ENCODE measurements around the gene TP53TG3.
"Not testable (repeated sequence)": the region's sequence is repeated elsewhere in the genome, so short reads cannot be mapped to it uniquely, and the experiment has no call there.

The TP53TG3 gene, protein sequence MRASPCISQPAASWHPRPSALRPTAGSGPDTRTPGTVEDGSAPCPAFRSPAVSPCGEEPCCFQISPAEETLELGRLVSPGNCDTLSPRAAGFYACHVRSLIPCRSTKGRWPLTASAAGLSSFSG

GRCh38 chr16:32676065-32676464, at the start of gene TP53TG3:
TSS of gene TP53TG3 (minus strand) at chr16:32676165. CDS start at chr16:32676097, 68 bp downstream.
- intact Hi-C loops (cut with DNase I), result not testable (repeated sequence)

GRCh38 chr16:32650876-32651275, 25.1 kb downstream of the TP53TG3 start:
- intact Hi-C loops (cut with DNase I), result not testable (repeated sequence)
- DNase-seq, result peak in 2 of 10 donors; percentile 51 to 83

More at GRCh38 chr16:32676065-32676464, at the start of gene TP53TG3:
- DNase-seq, result not testable (repeated sequence)

- DNase-seq; intact Hi-C loops (cut with DNase I): not testable (repeated sequence)
These were observed 28.4 kb downstream of the TP53TG3 start for GRCh38 chr16:32647562-32647961.

- DNase-seq; intact Hi-C loops (cut with DNase I): not testable (repeated sequence)
These were observed 29.2 kb downstream of the TP53TG3 start for GRCh38 chr16:32646780-32647179.

DNA sequence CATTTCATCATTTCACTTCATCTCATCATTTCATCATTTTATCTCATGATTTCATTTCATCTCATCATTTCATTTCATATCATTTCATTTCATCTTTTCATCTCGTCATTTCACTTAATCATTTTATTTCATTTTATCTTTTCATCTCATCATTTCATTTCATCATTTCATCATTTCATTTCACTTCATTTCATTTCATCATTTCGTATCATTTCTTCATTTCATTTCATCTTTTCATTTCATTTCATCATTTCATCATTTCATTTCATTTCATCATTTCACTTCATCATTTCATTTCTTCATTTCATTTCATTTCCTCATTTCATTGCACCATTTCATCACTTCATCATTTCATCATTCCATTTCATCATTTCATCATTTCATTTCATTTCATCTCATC, 29.8 kb downstream of the TP53TG3 start:
- intact Hi-C loops (cut with DNase I); DNase-seq: not testable (repeated sequence)

DNA sequence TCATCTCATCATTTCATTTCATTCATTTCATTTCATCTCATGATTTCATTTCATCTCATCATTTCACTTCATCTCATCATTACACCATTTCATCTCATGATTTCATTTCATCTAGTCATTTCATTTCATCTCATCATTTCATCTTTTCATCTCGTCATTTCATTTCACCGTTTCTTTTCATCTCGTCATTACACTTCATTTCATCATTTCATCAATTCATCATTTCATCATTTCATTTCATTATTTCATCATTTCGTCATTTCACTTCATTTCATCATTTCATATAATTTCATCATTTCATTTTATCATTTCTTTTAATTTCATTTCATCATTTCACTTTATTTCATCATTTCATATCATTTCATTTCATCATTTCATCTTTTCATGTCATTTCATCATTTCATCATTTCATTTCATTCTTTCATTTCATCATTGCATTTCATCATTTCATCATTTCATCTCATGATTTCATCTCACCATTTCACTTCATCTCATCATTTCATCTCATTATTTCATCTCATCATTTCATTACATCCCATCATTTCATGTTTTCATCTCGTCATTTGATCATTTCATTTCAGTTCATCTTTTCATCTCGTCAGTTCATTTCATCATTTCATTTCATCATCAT, 30.6 kb downstream of the TP53TG3 start:
- DNase-seq; intact Hi-C loops (cut with DNase I): not testable (repeated sequence)

- intact Hi-C loops (cut with DNase I); DNase-seq: not testable (repeated sequence)
These were observed 31.2 kb downstream of the TP53TG3 start for GRCh38 chr16:32644715-32645114.

DNA sequence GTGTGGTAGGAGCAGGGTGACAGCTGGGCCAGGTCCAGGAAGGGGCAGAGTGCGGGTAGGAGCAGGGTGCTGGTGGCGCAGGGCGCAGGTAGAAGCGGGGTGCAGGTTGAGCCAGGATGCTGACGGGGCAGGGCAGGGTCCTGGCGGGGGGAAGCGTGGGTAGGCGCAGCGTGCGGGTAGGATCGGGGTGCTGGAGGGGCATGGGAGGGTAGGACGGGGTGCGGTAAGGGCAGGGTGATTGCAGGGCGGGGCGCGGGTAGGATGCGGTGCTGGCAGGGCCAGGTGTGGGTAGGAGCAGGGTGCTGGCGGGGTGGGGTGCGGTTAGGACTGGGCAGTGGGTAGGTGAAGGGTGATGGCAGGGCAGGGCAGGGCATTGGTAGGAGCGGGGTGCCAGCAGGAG, 38.4 kb downstream of the TP53TG3 start:
- DNase-seq; intact Hi-C loops (cut with DNase I): not testable (repeated sequence)

- intact Hi-C loops (cut with DNase I), result not testable (repeated sequence)
- DNase-seq, result peak in 1 of 10 donors; percentile 19
These were observed 43.9 kb downstream of the TP53TG3 start for GRCh38 chr16:32632096-32632495.

All from posterior cingulate gyrus (tissue), 11 donors.